22Rv1 (cell line): ENCODE results near the gene EPHA5.

Source experiments
- H3K27ac ChIP-seq: fragments of 450-650 bp; 2 replicates; pipeline ENCODE4 v1.5.1; 2017
- ZFX ChIP-seq: fragments of 450-650 bp; IDR thresholded peaks from 2 replicates; pipeline ENCODE4 v1.6.1; 2017; ENCODE audit warnings: antibody characterized with exemption, borderline replicate concordance
- TF ChIP-seq, protein P1 (sequence below): fragments of 450-650 bp; IDR thresholded peaks from 2 replicates; pipeline ENCODE4 v1.5.1; 2017; ENCODE audit warnings: mild to moderate bottlenecking

EPHA5 gene

DNA sequence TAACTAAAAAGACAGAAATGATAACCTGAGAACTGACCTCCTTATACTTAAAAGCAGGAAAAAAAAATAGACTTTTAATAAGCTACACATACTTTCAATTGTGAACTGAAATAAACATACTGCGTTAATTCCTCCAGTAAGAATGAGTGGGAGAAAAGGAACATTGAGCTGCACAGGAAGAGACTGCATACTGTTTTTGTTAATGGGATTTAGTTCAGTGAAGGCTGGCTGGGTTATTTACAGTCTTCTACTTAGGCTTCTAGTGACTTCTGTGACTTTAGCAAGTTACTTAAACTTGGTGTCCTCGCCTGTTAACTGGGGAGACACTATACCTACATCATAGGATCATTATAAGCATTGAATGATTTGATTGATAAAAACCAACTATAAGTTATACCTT, 213.3 kb downstream of the EPHA5 start:
- TF ChIP-seq ZFX, result no peak
- TF ChIP-seq, protein P1, sequence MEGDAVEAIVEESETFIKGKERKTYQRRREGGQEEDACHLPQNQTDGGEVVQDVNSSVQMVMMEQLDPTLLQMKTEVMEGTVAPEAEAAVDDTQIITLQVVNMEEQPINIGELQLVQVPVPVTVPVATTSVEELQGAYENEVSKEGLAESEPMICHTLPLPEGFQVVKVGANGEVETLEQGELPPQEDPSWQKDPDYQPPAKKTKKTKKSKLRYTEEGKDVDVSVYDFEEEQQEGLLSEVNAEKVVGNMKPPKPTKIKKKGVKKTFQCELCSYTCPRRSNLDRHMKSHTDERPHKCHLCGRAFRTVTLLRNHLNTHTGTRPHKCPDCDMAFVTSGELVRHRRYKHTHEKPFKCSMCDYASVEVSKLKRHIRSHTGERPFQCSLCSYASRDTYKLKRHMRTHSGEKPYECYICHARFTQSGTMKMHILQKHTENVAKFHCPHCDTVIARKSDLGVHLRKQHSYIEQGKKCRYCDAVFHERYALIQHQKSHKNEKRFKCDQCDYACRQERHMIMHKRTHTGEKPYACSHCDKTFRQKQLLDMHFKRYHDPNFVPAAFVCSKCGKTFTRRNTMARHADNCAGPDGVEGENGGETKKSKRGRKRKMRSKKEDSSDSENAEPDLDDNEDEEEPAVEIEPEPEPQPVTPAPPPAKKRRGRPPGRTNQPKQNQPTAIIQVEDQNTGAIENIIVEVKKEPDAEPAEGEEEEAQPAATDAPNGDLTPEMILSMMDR, result no peak
- no peak overlapping the region for H3K27ac ChIP-seq

- H3K27ac ChIP-seq, result no peak overlapping the region
- no peak for TF ChIP-seq ZFX
- TF ChIP-seq, protein P1, result no peak
Observed at GRCh38 chr4:65456579-65456978, 213.7 kb downstream of the EPHA5 start.

DNA sequence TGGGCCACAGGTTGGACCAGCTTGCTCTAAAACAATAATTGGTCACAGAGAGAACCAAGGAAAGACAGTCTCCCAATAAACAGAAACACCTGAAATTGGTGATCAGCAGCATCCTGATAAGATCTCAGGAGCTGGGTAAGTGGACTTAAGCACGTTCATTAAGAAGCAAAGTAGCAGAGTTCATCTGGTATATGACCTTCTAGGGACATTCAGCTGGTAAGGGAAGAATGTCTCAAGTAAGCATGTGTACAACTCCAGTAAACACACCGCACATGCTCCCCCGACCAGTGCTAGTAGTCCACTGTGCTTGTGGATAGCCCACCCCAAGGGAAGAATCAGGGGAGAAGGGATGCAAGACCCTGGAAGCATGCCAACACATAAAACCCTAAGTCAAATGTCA, 216.9 kb downstream of the EPHA5 start:
- no peak overlapping the region for H3K27ac ChIP-seq
- TF ChIP-seq, protein P1, result no peak
- no peak for TF ChIP-seq ZFX

- TF ChIP-seq ZFX, result no peak
- TF ChIP-seq, protein P1, result no peak
Observed at GRCh38 chr4:65450899-65451298, 219.4 kb downstream of the EPHA5 start.

DNA sequence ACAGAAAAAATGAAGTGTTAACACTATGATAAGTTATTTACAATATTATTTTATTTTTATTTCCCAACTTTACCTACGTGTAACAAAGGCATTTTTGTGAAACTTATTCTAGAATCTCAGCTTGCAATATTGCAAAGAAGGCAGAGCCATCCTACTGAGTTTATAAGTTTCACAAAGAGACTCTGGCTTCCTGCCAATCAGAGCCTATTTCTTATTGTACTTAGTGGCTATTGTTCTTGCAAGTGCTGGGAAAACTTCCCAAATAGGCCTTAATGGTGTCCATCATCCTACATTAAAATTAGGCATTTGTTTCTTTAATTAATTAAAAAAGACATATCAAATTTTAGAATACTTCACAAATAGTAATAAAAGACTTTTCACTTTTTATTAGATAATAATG, 233.2 kb downstream of the EPHA5 start:
- TF ChIP-seq ZFX, result no peak

More at GRCh38 chr4:65450899-65451298, 219.4 kb downstream of the EPHA5 start:
- no peak overlapping the region for H3K27ac ChIP-seq

GRCh38 chr4:65422109-65422508, 248.2 kb downstream of the EPHA5 start:
- H3K27ac ChIP-seq, result no peak overlapping the region
- TF ChIP-seq ZFX, result no peak
- TF ChIP-seq, protein P1, result no peak

More for the DNA sequence above, 233.2 kb downstream of the EPHA5 start:
- H3K27ac ChIP-seq, result no peak overlapping the region

DNA sequence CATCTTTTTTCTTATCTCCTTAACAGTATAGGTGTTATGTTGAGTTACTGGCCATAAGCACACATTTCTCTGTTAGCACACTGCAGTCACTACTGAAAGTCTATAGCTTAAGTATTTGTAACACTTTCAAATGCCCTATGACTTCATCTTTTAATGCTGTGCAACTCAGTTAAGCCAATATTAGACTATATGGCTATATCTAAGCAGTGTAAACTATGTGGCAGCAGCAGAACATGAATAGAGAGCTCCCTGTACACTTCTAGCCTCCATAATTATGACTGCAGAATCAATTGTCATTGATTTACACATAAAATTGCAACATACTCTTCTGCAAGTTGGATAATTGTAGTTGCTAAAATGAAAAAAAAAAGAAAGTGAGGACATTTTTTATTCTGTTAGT, 250.3 kb downstream of the EPHA5 start:
- TF ChIP-seq ZFX, result no peak
- TF ChIP-seq, protein P1, result no peak
- H3K27ac ChIP-seq, result no peak overlapping the region

GRCh38 chr4:65416891-65417290, 253.4 kb downstream of the EPHA5 start:
- TF ChIP-seq, protein P1, result no peak
- no peak for TF ChIP-seq ZFX
- H3K27ac ChIP-seq, result no peak overlapping the region
